Ectodermal cell (in vitro differentiated cells): Measurements from ENCODE around the gene PNMA8C.
A peak's percentile ranks its signal among the peaks of the same experiment; 100 is the strongest.
"Not testable (repeated sequence)": the region's sequence is repeated elsewhere in the genome, so short reads cannot be mapped to it uniquely, and the experiment has no call there.

ENCODE experiments used
- H3K27ac ChIP-seq: 2 replicates; pipeline ENCODE4 v1.7.0; 2013; ENCODE audit warnings: mild to moderate bottlenecking, low read depth, low read length; ENCODE audit not compliant: insufficient read depth, poor library complexity, severe bottlenecking
- H3K27me3 ChIP-seq: 2 replicates; pipeline ENCODE4 v1.7.0; 2013; ENCODE audit warnings: mild to moderate bottlenecking, low read length; ENCODE audit not compliant: insufficient read depth, control insufficient read depth, poor library complexity, severe bottlenecking
- H3K36me3 ChIP-seq: one replicate; pipeline ENCODE4 v1.7.0; 2013; ENCODE audit warnings: low read length; ENCODE audit not compliant: control insufficient read depth, insufficient read depth
- H3K4me1 ChIP-seq: one replicate; pipeline ENCODE4 v1.7.0; 2013; ENCODE audit warnings: low read length; ENCODE audit not compliant: control insufficient read depth, insufficient read depth
- H3K4me3 ChIP-seq: 2 replicates; pipeline ENCODE4 v1.7.0; 2013; ENCODE audit warnings: low read depth, low read length, control low read depth; ENCODE audit not compliant: insufficient read depth
- H3K9me3 ChIP-seq: 2 replicates; pipeline ENCODE4 v1.7.0; 2013; ENCODE audit warnings: mild to moderate bottlenecking, low read length, moderate library complexity; ENCODE audit not compliant: control insufficient read depth
- WGBS, 2 experiments: methylation state at CpG; one replicate each; pipeline ENCODE4 v1.1.7; 2013; ENCODE audit warnings: missing lambda C conversion rate in 2 of 2; 5-methylcytosine and 5-hydroxymethylcytosine counted together

The PNMA8C gene

GRCh38 chr19:46427518-46428045, 1.2 kb downstream of the PNMA8C start:
- Histone ChIP-seq H3K36me3 (no peaks in the 10 kb centered on the region), H3K27me3 (peaks cover 24% of the 10 kb centered on the region), H3K4me1 (peaks cover 3% of the 10 kb centered on the region), H3K4me3 (no peak overlapping the region), H3K27ac (no peak overlapping the region), H3K9me3 (no peaks in the 10 kb centered on the region)
- 85 to 87% methylated on average over 17 of the region's 17 CpGs for WGBS, 2 experiments

- H3K36me3 ChIP-seq = no peaks in the 10 kb centered on the region
- peaks cover 24% of the 10 kb centered on the region for H3K27me3 ChIP-seq
- 10 to 12% methylated on average over 32 of the region's 32 CpGs for WGBS, 2 experiments
- no peaks in the 10 kb centered on the region for H3K9me3 ChIP-seq
- no peak overlapping the region for H3K27ac ChIP-seq
- peaks cover 3% of the 10 kb centered on the region for H3K4me1 ChIP-seq
- peak overlapping the region; percentile 50 for H3K4me3 ChIP-seq
Measured at GRCh38 chr19:46426506-46427162, 2.1 kb downstream of the PNMA8C start.

GRCh38 chr19:46426035-46426505, 2.7 kb downstream of the PNMA8C start:
- Histone ChIP-seq H3K4me3 (peak overlapping the region; percentile 50), H3K27me3 (peaks cover 24% of the 10 kb centered on the region), H3K9me3 (no peaks in the 10 kb centered on the region), H3K36me3 (no peaks in the 10 kb centered on the region), H3K4me1 (peaks cover 3% of the 10 kb centered on the region), H3K27ac (no peak overlapping the region)
- WGBS, 2 experiments = 30 to 35% methylated on average over 10 of the region's 10 CpGs

GRCh38 chr19:46423188-46423587, 5.5 kb downstream of the PNMA8C start:
- H3K4me3 ChIP-seq = no peak overlapping the region
- H3K36me3 ChIP-seq = no peaks in the 10 kb centered on the region
- WGBS, 2 experiments = 74 to 79% methylated on average over 5 of the region's 5 CpGs
- peaks cover 3% of the 10 kb centered on the region for H3K4me1 ChIP-seq
- H3K9me3 ChIP-seq = no peaks in the 10 kb centered on the region
- peaks cover 14% of the 10 kb centered on the region for H3K27me3 ChIP-seq
- no peak overlapping the region for H3K27ac ChIP-seq

- Histone ChIP-seq H3K4me1 (peaks cover 3% of the 10 kb centered on the region), H3K4me3 (no peak overlapping the region), H3K27me3 (peaks cover 6% of the 10 kb centered on the region), H3K36me3 (no peaks in the 10 kb centered on the region), H3K9me3 (no peaks in the 10 kb centered on the region), H3K27ac (no peak overlapping the region)
- 75 to 89% methylated on average over 2 of the region's 2 CpGs for WGBS, 2 experiments
Measured at GRCh38 chr19:46422344-46422743, 6.4 kb downstream of the PNMA8C start.

GRCh38 chr19:46420056-46420455, 8.7 kb downstream of the PNMA8C start:
- 94 to 95% methylated on average over 7 of the region's 7 CpGs for WGBS, 2 experiments
- Histone ChIP-seq H3K27me3 (no peaks in the 10 kb centered on the region), H3K9me3 (no peaks in the 10 kb centered on the region), H3K4me1 (peaks cover 8% of the 10 kb centered on the region), H3K27ac (no peak overlapping the region), H3K36me3 (no peaks in the 10 kb centered on the region), H3K4me3 (no peak overlapping the region)

- H3K4me1 ChIP-seq = not testable (repeated sequence)
- WGBS, 2 experiments = 22 to 25% methylated on average over 53 of the region's 53 CpGs
Measured at GRCh38 chr19:46415804-46416709, 12.7 kb downstream of the PNMA8C start.

GRCh38 chr19:46414899-46415298, 13.8 kb downstream of the PNMA8C start:
- not testable (repeated sequence) for H3K9me3 ChIP-seq, H3K36me3 ChIP-seq, H3K4me1 ChIP-seq, H3K4me3 ChIP-seq, H3K27ac ChIP-seq
- peaks cover 23% of the 10 kb centered on the region for H3K27me3 ChIP-seq
- WGBS, 2 experiments = 95 to 96% methylated on average over 22 of the region's 22 CpGs

More at GRCh38 chr19:46415804-46416709, 12.7 kb downstream of the PNMA8C start:
- not testable (repeated sequence) for H3K36me3 ChIP-seq, H3K4me3 ChIP-seq, H3K9me3 ChIP-seq
- Histone ChIP-seq H3K27me3 (peaks cover 22% of the 10 kb centered on the region), H3K27ac (peak overlapping the region; percentile 68)

- H3K4me1 ChIP-seq = peaks cover 12% of the 10 kb centered on the region
- no peaks in the 10 kb centered on the region for H3K9me3 ChIP-seq
- 10% methylated on average over 46 of the region's 46 CpGs for WGBS, 2 experiments
- peak within 1 kb of the TSS; percentile 87 for H3K4me3 ChIP-seq
- H3K27me3 ChIP-seq = peaks cover 26% of the 10 kb centered on the region
- peak within 1 kb of the TSS; percentile 44 for H3K27ac ChIP-seq
- no peaks in the 10 kb centered on the region for H3K36me3 ChIP-seq
Measured at GRCh38 chr19:46413262-46414031, 15.3 kb downstream of the PNMA8C start, which contains the start of gene CCDC8. CCDC8 (minus strand) TSS chr19:46413564; CDS start chr19:46412810, 754 bp downstream.
